Measurements from ENCODE around the gene TES. TPM values are rescaled to one million over a fixed set of nuclear protein-coding genes. Genes with fewer than 3 reads are reported as not detected.
"Not testable (repeated sequence)": the region's sequence is repeated elsewhere in the genome, so short reads cannot be mapped to it uniquely, and the experiment has no call there.

Gene TES
- total RNA-seq, 4 donors from 2014 or later = 77.4 to 119 (median 115) TPM

DNA sequence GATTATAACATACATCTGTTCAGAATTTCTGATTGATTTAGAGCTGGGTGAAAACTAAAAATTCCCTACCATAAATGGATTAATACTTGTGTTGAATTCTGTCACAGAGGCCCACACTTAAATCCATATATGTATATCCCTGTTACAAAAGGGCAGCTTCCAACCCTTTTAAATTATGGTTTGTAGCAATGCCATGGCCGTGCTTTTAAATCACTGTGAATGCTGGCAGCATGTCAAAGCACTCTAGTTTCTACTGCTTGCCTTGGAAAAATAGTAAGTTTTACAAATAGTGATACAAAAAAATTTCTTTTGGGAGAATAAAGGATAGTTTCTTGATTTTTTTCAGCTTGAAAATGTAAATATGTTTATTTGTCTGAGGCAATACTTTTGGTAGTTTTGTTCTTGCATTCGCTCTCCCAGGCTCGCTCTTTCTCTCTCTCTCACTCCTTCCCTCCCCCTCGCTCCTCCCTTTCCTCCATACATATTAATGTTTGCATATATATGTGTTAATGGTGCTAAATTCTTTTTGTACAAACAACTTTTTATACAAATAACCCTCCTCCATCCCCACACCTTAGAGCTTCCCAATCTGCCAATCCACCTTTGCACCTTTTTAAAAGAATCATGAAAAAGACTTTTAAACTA lies 29.8 kb downstream of the TES start:
- Histone ChIP-seq H3K27ac (peak overlapping the region; percentile 45 to 96 (median 70)), H3K36me3 (no peaks in the 10 kb centered on the region), H3K9me3 (peaks cover 0 to 4% of the 10 kb centered on the region in 2 donors), H3K27me3 (no peaks in the 10 kb centered on the region), H3K4me3 (no peak overlapping the region), H3K4me1 (peaks cover 3 to 51% (median 16%) of the 10 kb centered on the region in 4 donors)
- in situ Hi-C loops (cut with MboI; ENCODE audit: low pct_ligation_motif_present in 1 of 4, low pct_unique_long_range_greater_than_20kb in 1 of 4, low sequenced_read_pairs in 3 of 4) = no loop called here
- TF ChIP-seq POLR2A (IDR thresholded peaks at IDR 0.05) (no peak), EP300 (IDR thresholded peaks at IDR 0.05; ENCODE audit: low read depth) (no peak), POLR2AphosphoS5 (IDR thresholded peaks at IDR 0.05) (peak; percentile 32 to 33 (median 33))
- DNase-seq = no peak
- intact Hi-C loops (cut with DNase I; ENCODE audit: low total_unique reads) = no loop called here
- 71 to 74% methylated on average over 3 to 4 of the region's 4 CpGs for WGBS, 2 donors (ENCODE audit: low coverage in 1 of 2)

DNA sequence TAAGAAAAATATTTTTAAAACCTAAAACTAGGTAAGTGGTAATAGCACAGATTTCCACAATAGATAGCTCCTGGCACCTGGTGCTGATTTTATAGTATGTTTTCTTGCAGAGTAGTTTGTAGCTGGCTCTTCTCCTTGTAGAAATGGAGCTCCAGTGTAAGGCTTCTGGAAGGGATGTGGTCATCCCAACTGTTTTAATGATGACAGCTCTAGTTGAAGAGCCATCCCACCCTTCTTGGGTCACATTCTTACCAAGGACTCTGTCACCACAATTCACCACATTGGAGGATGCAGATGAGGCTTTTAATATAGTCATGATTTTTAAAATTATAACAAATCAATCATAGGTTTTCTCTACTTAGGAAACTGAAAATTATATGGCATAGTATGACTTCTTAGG lies 31.0 kb downstream of the TES start:
- Histone ChIP-seq H3K36me3 (no peaks in the 10 kb centered on the region), H3K27me3 (no peaks in the 10 kb centered on the region), H3K4me3 (no peak overlapping the region), H3K4me1 (peaks cover 3 to 43% (median 15%) of the 10 kb centered on the region in 4 donors), H3K9me3 (peaks cover 0 to 4% of the 10 kb centered on the region in 2 donors), H3K27ac (peak overlapping the region; percentile 39 to 96 (median 70))
- intact Hi-C loops (cut with DNase I; ENCODE audit: low total_unique reads) (no loop called here), in situ Hi-C loops (cut with MboI; ENCODE audit: low pct_ligation_motif_present in 1 of 4, low pct_unique_long_range_greater_than_20kb in 1 of 4, low sequenced_read_pairs in 3 of 4) (no loop called here)
- TF ChIP-seq, protein P1, sequence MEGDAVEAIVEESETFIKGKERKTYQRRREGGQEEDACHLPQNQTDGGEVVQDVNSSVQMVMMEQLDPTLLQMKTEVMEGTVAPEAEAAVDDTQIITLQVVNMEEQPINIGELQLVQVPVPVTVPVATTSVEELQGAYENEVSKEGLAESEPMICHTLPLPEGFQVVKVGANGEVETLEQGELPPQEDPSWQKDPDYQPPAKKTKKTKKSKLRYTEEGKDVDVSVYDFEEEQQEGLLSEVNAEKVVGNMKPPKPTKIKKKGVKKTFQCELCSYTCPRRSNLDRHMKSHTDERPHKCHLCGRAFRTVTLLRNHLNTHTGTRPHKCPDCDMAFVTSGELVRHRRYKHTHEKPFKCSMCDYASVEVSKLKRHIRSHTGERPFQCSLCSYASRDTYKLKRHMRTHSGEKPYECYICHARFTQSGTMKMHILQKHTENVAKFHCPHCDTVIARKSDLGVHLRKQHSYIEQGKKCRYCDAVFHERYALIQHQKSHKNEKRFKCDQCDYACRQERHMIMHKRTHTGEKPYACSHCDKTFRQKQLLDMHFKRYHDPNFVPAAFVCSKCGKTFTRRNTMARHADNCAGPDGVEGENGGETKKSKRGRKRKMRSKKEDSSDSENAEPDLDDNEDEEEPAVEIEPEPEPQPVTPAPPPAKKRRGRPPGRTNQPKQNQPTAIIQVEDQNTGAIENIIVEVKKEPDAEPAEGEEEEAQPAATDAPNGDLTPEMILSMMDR (IDR thresholded peaks at IDR 0.05) = no peak
- TF ChIP-seq POLR2AphosphoS5 (IDR thresholded peaks at IDR 0.05) = no peak
- TF ChIP-seq POLR2A (IDR thresholded peaks at IDR 0.05) = no peak
- no peak for TF ChIP-seq EP300 (IDR thresholded peaks at IDR 0.05; ENCODE audit: low read depth)
- DNase-seq = no peak

- TF ChIP-seq, protein P1 (IDR thresholded peaks at IDR 0.05) = peak in 1 of 5 experiments; percentile 10
- TF ChIP-seq POLR2A (IDR thresholded peaks at IDR 0.05) (no peak), EP300 (IDR thresholded peaks at IDR 0.05; ENCODE audit: low read depth) (no peak)
- peak overlapping the region in 3 of 4 donors; percentile 59 to 96 (median 82) for H3K27ac ChIP-seq
- in situ Hi-C loops (cut with MboI; ENCODE audit: low pct_ligation_motif_present in 1 of 4, low pct_unique_long_range_greater_than_20kb in 1 of 4, low sequenced_read_pairs in 3 of 4) (no loop called here), intact Hi-C loops (cut with DNase I; ENCODE audit: low total_unique reads) (no loop called here)
- H3K36me3 ChIP-seq = no peaks in the 10 kb centered on the region
- no peaks in the 10 kb centered on the region for H3K27me3 ChIP-seq
- H3K4me3 ChIP-seq = no peak overlapping the region
- peaks cover 0 to 4% of the 10 kb centered on the region in 2 donors for H3K9me3 ChIP-seq
- 70 to 86% methylated on average over 1 of the region's 1 CpG for WGBS, 2 donors (ENCODE audit: low coverage in 1 of 2)
- H3K4me1 ChIP-seq = peaks cover 3 to 39% (median 15%) of the 10 kb centered on the region in 4 donors
- no peak for DNase-seq
Measured at GRCh38 chr7:116242178-116242577, 31.8 kb downstream of the TES start.

DNA sequence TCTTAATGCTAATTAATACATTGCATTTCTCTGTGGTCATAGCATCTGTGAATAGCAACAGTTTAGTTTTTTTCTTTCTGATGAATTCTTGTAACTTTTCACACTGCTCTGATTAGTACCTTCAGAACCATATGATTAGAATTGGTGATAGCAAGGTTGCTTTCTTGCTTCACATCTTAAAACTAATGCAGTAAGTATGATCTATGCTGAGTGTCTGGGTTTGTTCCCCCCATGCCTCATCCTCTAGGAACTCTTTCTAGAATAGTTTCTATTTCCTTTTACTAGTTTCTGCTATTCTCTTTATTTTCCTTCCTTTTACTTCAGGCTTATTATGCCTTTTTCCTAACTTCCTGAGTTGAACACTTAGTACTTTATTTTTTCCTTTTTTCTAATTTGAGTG lies 32.4 kb downstream of the TES start:
- Histone ChIP-seq H3K36me3 (peaks cover 0 to 3% (median 0%) of the 10 kb centered on the region in 4 donors), H3K4me3 (no peak overlapping the region), H3K27me3 (no peaks in the 10 kb centered on the region), H3K4me1 (peaks cover 3 to 39% (median 15%) of the 10 kb centered on the region in 4 donors), H3K9me3 (peaks cover 0 to 4% of the 10 kb centered on the region in 2 donors), H3K27ac (peak overlapping the region in 3 of 4 donors; percentile 10 to 96 (median 82))
- intact Hi-C loops (cut with DNase I; ENCODE audit: low total_unique reads) (no loop called here), in situ Hi-C loops (cut with MboI; ENCODE audit: low pct_ligation_motif_present in 1 of 4, low pct_unique_long_range_greater_than_20kb in 1 of 4, low sequenced_read_pairs in 3 of 4) (no loop called here)
- no peak for DNase-seq
- TF ChIP-seq EP300 (IDR thresholded peaks at IDR 0.05; ENCODE audit: low read depth) = no peak
- TF ChIP-seq POLR2A (IDR thresholded peaks at IDR 0.05) = no peak
- no peak for TF ChIP-seq POLR2AphosphoS5 (IDR thresholded peaks at IDR 0.05)
- TF ChIP-seq, protein P1 (IDR thresholded peaks at IDR 0.05) = no peak

- H3K4me3 ChIP-seq; in situ Hi-C loops (cut with MboI; ENCODE audit: low pct_ligation_motif_present in 1 of 4, low pct_unique_long_range_greater_than_20kb in 1 of 4, low sequenced_read_pairs in 3 of 4); intact Hi-C loops (cut with DNase I; ENCODE audit: low total_unique reads); H3K27me3 ChIP-seq; H3K27ac ChIP-seq; H3K9me3 ChIP-seq; DNase-seq: not testable (repeated sequence)
- WGBS, 2 donors (ENCODE audit: low coverage in 1 of 2) = 97% methylated on average over 4 to 5 of the region's 5 CpGs
- Histone ChIP-seq H3K36me3 (peaks cover 0 to 16% (median 0%) of the 10 kb centered on the region in 4 donors), H3K4me1 (peaks cover 0 to 26% (median 6%) of the 10 kb centered on the region in 4 donors)
Measured at GRCh38 chr7:116244803-116245202, 34.5 kb downstream of the TES start.

Measured in transverse colon (tissue), 4 donors.